ENCODE results near the gene CNDP1.
A peak's percentile ranks its signal among the peaks of the same experiment; 100 is the strongest.

Gene CNDP1

DNA sequence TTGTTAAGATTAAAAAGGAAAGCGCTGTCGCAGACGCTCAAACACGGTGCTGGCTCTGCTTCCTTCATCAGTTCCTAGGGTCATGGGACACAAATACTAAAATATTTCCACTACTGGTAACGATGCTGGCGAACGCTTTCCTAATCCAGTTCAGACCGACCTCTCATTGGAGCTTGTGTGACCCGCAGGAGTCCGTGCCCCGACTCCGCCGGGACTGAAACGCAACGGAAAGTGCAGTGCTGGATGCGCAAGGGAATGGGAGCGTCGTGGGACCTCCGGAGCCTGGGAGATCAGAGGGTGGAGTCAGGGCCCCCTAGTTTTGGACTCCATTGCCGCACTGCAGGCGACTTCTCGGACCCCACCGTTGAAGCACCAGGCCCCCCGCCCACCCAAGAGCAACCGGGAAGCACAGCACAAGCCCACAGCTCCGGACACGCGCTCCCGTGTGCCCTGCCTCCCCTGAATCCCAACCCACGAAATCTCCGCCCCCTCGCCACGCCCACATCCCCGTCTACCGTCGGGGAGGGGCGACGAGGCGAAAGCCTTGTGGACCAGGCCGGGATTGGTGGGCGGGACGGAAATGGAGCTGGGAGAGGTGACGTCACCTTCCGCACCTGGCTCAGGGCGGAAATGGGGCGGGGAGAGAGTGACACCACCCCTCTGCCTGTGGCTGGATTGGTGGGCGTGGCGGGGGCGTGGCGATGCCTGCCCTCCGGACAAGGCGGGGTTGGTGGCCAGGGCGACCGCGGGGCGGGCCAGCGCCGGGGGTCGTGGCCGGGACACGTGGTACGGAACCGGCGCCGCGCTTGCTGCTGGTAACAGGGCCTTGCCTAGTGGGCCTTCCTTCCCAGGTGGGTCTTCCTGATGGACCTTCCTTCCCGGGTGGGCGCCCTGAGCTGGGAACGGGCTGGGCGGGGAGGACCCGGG lies 38.5 kb upstream of the CNDP1 start, which contains the start of gene CNDP2 (continued):
- TF ChIP-seq, protein P1, sequence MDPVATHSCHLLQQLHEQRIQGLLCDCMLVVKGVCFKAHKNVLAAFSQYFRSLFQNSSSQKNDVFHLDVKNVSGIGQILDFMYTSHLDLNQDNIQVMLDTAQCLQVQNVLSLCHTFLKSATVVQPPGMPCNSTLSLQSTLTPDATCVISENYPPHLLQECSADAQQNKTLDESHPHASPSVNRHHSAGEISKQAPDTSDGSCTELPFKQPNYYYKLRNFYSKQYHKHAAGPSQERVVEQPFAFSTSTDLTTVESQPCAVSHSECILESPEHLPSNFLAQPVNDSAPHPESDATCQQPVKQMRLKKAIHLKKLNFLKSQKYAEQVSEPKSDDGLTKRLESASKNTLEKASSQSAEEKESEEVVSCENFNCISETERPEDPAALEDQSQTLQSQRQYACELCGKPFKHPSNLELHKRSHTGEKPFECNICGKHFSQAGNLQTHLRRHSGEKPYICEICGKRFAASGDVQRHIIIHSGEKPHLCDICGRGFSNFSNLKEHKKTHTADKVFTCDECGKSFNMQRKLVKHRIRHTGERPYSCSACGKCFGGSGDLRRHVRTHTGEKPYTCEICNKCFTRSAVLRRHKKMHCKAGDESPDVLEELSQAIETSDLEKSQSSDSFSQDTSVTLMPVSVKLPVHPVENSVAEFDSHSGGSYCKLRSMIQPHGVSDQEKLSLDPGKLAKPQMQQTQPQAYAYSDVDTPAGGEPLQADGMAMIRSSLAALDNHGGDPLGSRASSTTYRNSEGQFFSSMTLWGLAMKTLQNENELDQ (tag by site-specific recombination; IDR thresholded peaks at IDR 0.05; ENCODE audit: low read depth) = no peak
- TF ChIP-seq, protein P2, sequence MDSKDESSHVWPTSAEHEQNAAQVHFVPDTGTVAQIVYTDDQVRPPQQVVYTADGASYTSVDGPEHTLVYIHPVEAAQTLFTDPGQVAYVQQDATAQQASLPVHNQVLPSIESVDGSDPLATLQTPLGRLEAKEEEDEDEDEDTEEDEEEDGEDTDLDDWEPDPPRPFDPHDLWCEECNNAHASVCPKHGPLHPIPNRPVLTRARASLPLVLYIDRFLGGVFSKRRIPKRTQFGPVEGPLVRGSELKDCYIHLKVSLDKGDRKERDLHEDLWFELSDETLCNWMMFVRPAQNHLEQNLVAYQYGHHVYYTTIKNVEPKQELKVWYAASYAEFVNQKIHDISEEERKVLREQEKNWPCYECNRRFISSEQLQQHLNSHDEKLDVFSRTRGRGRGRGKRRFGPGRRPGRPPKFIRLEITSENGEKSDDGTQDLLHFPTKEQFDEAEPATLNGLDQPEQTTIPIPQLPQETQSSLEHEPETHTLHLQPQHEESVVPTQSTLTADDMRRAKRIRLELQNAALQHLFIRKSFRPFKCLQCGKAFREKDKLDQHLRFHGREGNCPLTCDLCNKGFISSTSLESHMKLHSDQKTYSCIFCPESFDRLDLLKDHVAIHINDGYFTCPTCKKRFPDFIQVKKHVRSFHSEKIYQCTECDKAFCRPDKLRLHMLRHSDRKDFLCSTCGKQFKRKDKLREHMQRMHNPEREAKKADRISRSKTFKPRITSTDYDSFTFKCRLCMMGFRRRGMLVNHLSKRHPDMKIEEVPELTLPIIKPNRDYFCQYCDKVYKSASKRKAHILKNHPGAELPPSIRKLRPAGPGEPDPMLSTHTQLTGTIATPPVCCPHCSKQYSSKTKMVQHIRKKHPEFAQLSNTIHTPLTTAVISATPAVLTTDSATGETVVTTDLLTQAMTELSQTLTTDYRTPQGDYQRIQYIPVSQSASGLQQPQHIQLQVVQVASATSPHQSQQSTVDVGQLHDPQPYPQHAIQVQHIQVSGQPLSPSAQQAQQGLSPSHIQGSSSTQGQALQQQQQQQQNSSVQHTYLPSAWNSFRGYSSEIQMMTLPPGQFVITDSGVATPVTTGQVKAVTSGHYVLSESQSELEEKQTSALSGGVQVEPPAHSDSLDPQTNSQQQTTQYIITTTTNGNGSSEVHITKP (tag by site-specific recombination; IDR thresholded peaks at IDR 0.05) = no peak
- no peak for TF ChIP-seq ZFP69B (tag by site-specific recombination; IDR thresholded peaks at IDR 0.05)

DNA sequence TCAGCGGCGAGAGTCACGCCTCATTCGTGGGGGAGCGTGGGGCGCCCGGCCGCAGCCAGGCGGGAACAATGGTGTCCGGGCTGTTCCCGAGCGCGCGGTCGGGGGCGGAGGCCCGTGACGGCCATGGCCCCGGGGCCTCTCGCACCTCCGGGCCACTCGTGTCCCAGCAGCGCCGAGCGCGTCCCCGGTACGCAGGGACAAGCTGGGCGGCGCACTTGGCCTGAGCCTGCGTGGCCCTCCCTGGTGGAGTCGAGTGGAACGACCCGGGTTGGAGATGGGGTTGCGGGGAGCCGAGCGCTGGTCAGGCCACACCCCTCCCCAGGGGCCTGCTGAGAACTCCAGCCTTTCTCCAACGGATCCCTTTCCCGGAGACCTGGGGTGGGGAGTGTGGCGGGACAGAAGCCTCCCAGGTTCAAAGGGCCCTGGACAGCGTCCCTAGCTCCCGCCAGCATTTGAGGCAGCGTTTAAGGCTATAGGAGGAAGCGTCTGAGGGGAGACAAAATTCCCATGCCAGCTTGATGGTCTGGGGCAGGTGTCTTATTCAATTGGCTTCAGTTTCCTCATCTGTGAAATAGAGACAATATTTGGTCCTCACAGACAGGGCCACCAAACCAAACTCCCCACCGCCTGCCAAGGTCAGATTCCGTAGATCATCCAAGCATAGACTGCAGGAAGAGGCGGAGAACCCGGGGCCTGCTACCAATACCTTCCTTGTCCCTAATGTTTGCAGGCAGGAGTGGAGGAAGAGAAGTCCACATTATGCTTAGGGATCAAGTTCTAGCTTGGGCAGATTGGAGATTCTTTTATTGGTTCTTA lies 37.6 kb upstream of the CNDP1 start:
- Histone ChIP-seq H3K36me3 (ENCODE audit: control insufficient read depth in 2 of 2, insufficient read depth in 1 of 2, low read length in 2 of 2) (peaks cover 7 to 8% of the 10 kb centered on the region in 2 experiments; a peak in 2 of 3 replicates), H3K27ac (ENCODE audit: extremely low read depth, low read depth, low read length) (peak overlapping the region; percentile 74; the same call in 1 of the 2 replicates), H3K4me3 (ENCODE audit: low read depth, low read length) (peak overlapping the region; percentile 84), H3K4me1 (ENCODE audit: control insufficient read depth, insufficient read depth, low read length) (0 out of 2 replicates have a peak, but pooled peaks cover 3% of the 10 kb centered on the region), H3K9me3 (ENCODE audit: control insufficient read depth, insufficient read depth, low read depth, low read length) (no peaks in the 10 kb centered on the region)
- POLR2A ChIA-PET = interaction anchor here (0.8 to 1.5 kb wide), 7 partner anchors 9 to 102 kb away, joined by 3 to 7 read pairs (median 3); no protein-coding TSS in a partner anchor
- CTCF ChIA-PET = interaction anchor here (1.1 to 1.7 kb wide), 3 partner anchors 18 to 143 kb away, joined by 3 to 5 read pairs (median 3); no protein-coding TSS in a partner anchor
- TF ChIP-seq, protein P3, sequence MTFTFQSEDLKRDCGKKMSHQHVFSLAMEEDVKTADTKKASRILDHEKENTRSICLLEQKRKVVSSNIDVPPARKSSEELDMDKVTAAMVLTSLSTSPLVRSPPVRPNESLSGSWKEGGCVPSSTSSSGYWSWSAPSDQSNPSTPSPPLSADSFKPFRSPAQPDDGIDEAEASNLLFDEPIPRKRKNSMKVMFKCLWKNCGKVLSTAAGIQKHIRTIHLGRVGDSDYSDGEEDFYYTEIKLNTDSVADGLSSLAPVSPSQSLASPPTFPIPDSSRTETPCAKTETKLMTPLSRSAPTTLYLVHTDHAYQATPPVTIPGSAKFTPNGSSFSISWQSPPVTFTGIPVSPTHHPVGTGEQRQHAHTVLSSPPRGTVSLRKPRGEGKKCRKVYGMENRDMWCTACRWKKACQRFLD (tag by site-specific recombination; IDR thresholded peaks at IDR 0.05) = no peak
- TF ChIP-seq, protein P4, sequence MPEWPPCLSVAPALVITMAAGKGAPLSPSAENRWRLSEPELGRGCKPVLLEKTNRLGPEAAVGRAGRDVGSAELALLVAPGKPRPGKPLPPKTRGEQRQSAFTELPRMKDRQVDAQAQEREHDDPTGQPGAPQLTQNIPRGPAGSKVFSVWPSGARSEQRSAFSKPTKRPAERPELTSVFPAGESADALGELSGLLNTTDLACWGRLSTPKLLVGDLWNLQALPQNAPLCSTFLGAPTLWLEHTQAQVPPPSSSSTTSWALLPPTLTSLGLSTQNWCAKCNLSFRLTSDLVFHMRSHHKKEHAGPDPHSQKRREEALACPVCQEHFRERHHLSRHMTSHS (tag by site-specific recombination; IDR thresholded peaks at IDR 0.05) = no peak
- TF ChIP-seq ZNF404 (tag by site-specific recombination; IDR thresholded peaks at IDR 0.05) = no peak
- TF ChIP-seq YY1 (tag by site-specific recombination; IDR thresholded peaks at IDR 0.05) = peak; percentile 66
- TF ChIP-seq, protein P5, sequence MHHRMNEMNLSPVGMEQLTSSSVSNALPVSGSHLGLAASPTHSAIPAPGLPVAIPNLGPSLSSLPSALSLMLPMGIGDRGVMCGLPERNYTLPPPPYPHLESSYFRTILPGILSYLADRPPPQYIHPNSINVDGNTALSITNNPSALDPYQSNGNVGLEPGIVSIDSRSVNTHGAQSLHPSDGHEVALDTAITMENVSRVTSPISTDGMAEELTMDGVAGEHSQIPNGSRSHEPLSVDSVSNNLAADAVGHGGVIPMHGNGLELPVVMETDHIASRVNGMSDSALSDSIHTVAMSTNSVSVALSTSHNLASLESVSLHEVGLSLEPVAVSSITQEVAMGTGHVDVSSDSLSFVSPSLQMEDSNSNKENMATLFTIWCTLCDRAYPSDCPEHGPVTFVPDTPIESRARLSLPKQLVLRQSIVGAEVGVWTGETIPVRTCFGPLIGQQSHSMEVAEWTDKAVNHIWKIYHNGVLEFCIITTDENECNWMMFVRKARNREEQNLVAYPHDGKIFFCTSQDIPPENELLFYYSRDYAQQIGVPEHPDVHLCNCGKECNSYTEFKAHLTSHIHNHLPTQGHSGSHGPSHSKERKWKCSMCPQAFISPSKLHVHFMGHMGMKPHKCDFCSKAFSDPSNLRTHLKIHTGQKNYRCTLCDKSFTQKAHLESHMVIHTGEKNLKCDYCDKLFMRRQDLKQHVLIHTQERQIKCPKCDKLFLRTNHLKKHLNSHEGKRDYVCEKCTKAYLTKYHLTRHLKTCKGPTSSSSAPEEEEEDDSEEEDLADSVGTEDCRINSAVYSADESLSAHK (tag by site-specific recombination; IDR thresholded peaks at IDR 0.05) = no peak
- TF ChIP-seq, protein P6, sequence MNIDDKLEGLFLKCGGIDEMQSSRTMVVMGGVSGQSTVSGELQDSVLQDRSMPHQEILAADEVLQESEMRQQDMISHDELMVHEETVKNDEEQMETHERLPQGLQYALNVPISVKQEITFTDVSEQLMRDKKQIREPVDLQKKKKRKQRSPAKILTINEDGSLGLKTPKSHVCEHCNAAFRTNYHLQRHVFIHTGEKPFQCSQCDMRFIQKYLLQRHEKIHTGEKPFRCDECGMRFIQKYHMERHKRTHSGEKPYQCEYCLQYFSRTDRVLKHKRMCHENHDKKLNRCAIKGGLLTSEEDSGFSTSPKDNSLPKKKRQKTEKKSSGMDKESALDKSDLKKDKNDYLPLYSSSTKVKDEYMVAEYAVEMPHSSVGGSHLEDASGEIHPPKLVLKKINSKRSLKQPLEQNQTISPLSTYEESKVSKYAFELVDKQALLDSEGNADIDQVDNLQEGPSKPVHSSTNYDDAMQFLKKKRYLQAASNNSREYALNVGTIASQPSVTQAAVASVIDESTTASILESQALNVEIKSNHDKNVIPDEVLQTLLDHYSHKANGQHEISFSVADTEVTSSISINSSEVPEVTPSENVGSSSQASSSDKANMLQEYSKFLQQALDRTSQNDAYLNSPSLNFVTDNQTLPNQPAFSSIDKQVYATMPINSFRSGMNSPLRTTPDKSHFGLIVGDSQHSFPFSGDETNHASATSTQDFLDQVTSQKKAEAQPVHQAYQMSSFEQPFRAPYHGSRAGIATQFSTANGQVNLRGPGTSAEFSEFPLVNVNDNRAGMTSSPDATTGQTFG (tag by site-specific recombination; IDR thresholded peaks at IDR 0.05; ENCODE audit: borderline replicate concordance) = no peak
- TF ChIP-seq, protein P7, sequence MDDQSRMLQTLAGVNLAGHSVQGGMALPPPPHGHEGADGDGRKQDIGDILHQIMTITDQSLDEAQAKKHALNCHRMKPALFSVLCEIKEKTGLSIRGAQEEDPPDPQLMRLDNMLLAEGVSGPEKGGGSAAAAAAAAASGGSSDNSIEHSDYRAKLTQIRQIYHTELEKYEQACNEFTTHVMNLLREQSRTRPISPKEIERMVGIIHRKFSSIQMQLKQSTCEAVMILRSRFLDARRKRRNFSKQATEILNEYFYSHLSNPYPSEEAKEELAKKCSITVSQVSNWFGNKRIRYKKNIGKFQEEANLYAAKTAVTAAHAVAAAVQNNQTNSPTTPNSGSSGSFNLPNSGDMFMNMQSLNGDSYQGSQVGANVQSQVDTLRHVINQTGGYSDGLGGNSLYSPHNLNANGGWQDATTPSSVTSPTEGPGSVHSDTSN (CRISPR knock-in tag; IDR thresholded peaks at IDR 0.05) = peak; percentile 54; the same call in 1 of the 2 replicates
- TF ChIP-seq SP3 (tag by site-specific recombination; IDR thresholded peaks at IDR 0.05) = no peak
- TF ChIP-seq, protein P8, sequence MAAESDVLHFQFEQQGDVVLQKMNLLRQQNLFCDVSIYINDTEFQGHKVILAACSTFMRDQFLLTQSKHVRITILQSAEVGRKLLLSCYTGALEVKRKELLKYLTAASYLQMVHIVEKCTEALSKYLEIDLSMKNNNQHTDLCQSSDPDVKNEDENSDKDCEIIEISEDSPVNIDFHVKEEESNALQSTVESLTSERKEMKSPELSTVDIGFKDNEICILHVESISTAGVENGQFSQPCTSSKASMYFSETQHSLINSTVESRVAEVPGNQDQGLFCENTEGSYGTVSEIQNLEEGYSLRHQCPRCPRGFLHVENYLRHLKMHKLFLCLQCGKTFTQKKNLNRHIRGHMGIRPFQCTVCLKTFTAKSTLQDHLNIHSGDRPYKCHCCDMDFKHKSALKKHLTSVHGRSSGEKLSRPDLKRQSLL (tag by site-specific recombination; IDR thresholded peaks at IDR 0.05) = no peak
- no peak for TF ChIP-seq SCRT2 (tag by site-specific recombination; IDR thresholded peaks at IDR 0.05)
- no peak for TF ChIP-seq ZNF677 (tag by site-specific recombination; IDR thresholded peaks at IDR 0.05)
- no peak for TF ChIP-seq ZFP41 (tag by site-specific recombination; IDR thresholded peaks at IDR 0.05; ENCODE audit: borderline replicate concordance)
- TF ChIP-seq ZNF157 (tag by site-specific recombination; IDR thresholded peaks at IDR 0.05) = no peak

Data from HEK293 (cell line).